ENCODE results near the gene PTTG1IP2. TPM values are rescaled to one million over a fixed set of nuclear protein-coding genes. Genes with fewer than 3 reads are reported as not detected.

PTTG1IP2 gene
- total RNA-seq, 1 experiment from 2014 or later = not detected

DNA sequence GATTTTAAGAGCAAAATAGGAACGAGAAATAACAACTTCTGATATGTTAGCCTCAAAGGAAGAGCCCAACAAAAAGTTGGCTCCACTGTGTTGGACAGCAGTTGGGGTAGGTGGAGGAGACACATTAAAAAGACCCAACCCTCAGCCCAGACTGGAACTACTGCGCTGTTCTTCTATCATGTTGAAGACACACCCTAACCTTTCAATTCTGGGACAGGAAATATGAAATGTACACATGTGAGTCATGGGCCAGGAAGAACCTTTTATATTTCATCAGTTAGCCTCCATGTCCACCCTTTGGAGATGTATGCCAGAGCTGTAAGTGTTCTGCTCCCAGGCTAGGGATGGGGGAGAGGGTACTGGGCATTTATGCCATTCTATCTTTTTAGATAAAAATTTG, 44.1 kb upstream of the PTTG1IP2 start:
- H3T11ph ChIP-seq (ENCODE audit: low read length) = no peak overlapping the region
- Mint-ChIP-seq H3K36me3 (ENCODE audit: insufficient read depth in 1 of 3, low read depth in 3 of 3) (peaks cover 5 to 13% (median 7%) of the 10 kb centered on the region in 3 experiments; a peak in 6 of 7 replicates), H3K27ac (no peak overlapping the region), H3K9me3 (peaks cover 5 to 13% of the 10 kb centered on the region in 2 experiments; a peak in 4 of 5 replicates), H3K4me3 (no peak overlapping the region), H3K4me1 (peaks cover 0 to 2% of the 10 kb centered on the region in 2 experiments; a peak in 2 of 4 replicates), H3K27me3 (ENCODE audit: low read depth) (no peaks in the 10 kb centered on the region)
- H2BK20ac ChIP-seq (ENCODE audit: low read depth, low read length, poor library complexity, severe bottlenecking) = no peak overlapping the region
- WGBS (ENCODE audit: extremely low coverage, insufficient read length, low lambda C conversion rate) = no CpG with 5 or more reads among the region's 2 CpGs
- H3K9ac ChIP-seq (ENCODE audit: extremely low read depth, insufficient read length, low read length) = no peak overlapping the region
- H3K18ac ChIP-seq (ENCODE audit: insufficient read length, low read depth, low read length) = no peak overlapping the region
- H2AFZ ChIP-seq (ENCODE audit: low read length) = no peak overlapping the region
- no peak overlapping the region for H4K8ac ChIP-seq (replicated peaks; ENCODE audit: insufficient read length, low read depth, low read length)
- no peak overlapping the region for H3K4me2 ChIP-seq (ENCODE audit: insufficient read depth, insufficient read length, low read length)
- H3K27me3 ChIP-seq (ENCODE audit: insufficient read depth, low read length) = no peaks in the 10 kb centered on the region
- H2BK12ac ChIP-seq (ENCODE audit: insufficient read length, low read depth, low read length) = no peak overlapping the region
- no peak overlapping the region for H3K4ac ChIP-seq (ENCODE audit: low read depth, low read length)
- no peak overlapping the region for H3K56ac ChIP-seq (ENCODE audit: insufficient read length, low read depth, low read length)
- H2BK15ac ChIP-seq (ENCODE audit: low read depth, low read length) = no peak overlapping the region
- H3K4me1 ChIP-seq (ENCODE audit: insufficient read depth, low read length) = no peaks in the 10 kb centered on the region
- no peaks in the 10 kb centered on the region for H3K79me2 ChIP-seq (ENCODE audit: insufficient read depth, low read length)
- DNase-seq = no peak
- H3K23me2 ChIP-seq (ENCODE audit: insufficient read length, low read depth, low read length, poor library complexity, severe bottlenecking) = no peaks in the 10 kb centered on the region
- no peak overlapping the region for H2BK5ac ChIP-seq (ENCODE audit: insufficient read length, low read length)
- H2AK5ac ChIP-seq (ENCODE audit: insufficient read length, low read length) = no peak overlapping the region
- no peak overlapping the region for H4K5ac ChIP-seq (ENCODE audit: insufficient read length, low read depth, low read length)
- no peak overlapping the region for H3K23ac ChIP-seq (ENCODE audit: insufficient read length, low read depth, low read length)
- H3K14ac ChIP-seq (ENCODE audit: insufficient read depth, low read length) = no peak overlapping the region
- no peak overlapping the region for H3K27ac ChIP-seq (ENCODE audit: insufficient read length, low read depth, low read length)
- H3K79me1 ChIP-seq (ENCODE audit: insufficient read depth, low read depth, low read length, poor library complexity, severe bottlenecking) = no peaks in the 10 kb centered on the region
- H4K91ac ChIP-seq (ENCODE audit: insufficient read length, low read depth, low read length) = no peak overlapping the region
- peaks cover 4% of the 10 kb centered on the region for H3K9me3 ChIP-seq (ENCODE audit: control insufficient read depth, low read depth, low read length)
- no peak overlapping the region for H2BK120ac ChIP-seq (ENCODE audit: low read depth, low read length, poor library complexity, severe bottlenecking)
- no peaks in the 10 kb centered on the region for H4K20me1 ChIP-seq (ENCODE audit: control insufficient read depth, insufficient read depth, insufficient read length)
- TF ChIP-seq, protein P1, sequence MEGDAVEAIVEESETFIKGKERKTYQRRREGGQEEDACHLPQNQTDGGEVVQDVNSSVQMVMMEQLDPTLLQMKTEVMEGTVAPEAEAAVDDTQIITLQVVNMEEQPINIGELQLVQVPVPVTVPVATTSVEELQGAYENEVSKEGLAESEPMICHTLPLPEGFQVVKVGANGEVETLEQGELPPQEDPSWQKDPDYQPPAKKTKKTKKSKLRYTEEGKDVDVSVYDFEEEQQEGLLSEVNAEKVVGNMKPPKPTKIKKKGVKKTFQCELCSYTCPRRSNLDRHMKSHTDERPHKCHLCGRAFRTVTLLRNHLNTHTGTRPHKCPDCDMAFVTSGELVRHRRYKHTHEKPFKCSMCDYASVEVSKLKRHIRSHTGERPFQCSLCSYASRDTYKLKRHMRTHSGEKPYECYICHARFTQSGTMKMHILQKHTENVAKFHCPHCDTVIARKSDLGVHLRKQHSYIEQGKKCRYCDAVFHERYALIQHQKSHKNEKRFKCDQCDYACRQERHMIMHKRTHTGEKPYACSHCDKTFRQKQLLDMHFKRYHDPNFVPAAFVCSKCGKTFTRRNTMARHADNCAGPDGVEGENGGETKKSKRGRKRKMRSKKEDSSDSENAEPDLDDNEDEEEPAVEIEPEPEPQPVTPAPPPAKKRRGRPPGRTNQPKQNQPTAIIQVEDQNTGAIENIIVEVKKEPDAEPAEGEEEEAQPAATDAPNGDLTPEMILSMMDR (conservative IDR thresholded peaks at IDR 0.05) = no peak

All from H9 (cell line).